ENCODE data around the gene AGBL1. TPM values are rescaled to one million over a fixed set of nuclear protein-coding genes. Genes with fewer than 3 reads are reported as not detected.

Gene AGBL1
- total RNA-seq, 1 donor from 2014 or later = 5.5 TPM

DNA sequence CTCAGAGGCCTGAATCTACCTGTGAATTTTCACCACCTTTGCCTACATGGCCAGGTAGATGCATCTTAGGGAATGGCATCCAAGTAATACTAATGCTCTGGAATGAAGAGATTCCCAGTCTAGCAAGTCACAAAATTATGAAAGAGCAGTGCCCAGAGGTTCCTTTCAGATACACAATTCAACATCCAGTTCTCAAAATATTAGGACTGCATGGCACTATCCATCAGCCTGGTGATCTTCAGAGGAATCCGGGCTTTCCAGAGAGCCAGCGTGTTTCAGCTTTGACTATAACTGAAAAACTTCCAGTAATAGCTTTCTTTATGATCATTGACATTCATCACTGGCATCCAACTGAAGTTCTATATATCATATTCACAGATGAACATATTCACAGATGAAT, 849.8 kb downstream of the AGBL1 start:
- Histone ChIP-seq H3K4me2 (no peak overlapping the region), H3K9ac (no peak overlapping the region), H3K79me2 (ENCODE audit: low read depth) (no peaks in the 10 kb centered on the region), H3K36me3 (no peaks in the 10 kb centered on the region), H3K27me3 (no peaks in the 10 kb centered on the region), H4K20me1 (ENCODE audit: low read depth) (no peaks in the 10 kb centered on the region), H3K27ac (no peak overlapping the region), H3F3A (ENCODE audit: low read depth) (no peaks in the 10 kb centered on the region), H3K4me1 (peaks cover 5% of the 10 kb centered on the region), H3K4me3 (no peak overlapping the region), H2AFZ (replicated peaks) (no peak overlapping the region), H3K9me3 (ENCODE audit: low read depth) (no peaks in the 10 kb centered on the region)
- Mint-ChIP-seq H3K4me1 (peaks cover 5% of the 10 kb centered on the region), H3K27ac (no peak overlapping the region), H3K36me3 (no peaks in the 10 kb centered on the region), H3K4me3 (no peak overlapping the region), H3K27me3 (ENCODE audit: insufficient read depth, low read depth) (no peaks in the 10 kb centered on the region), H3K9me3 (no peaks in the 10 kb centered on the region)
- TF ChIP-seq, protein P1, sequence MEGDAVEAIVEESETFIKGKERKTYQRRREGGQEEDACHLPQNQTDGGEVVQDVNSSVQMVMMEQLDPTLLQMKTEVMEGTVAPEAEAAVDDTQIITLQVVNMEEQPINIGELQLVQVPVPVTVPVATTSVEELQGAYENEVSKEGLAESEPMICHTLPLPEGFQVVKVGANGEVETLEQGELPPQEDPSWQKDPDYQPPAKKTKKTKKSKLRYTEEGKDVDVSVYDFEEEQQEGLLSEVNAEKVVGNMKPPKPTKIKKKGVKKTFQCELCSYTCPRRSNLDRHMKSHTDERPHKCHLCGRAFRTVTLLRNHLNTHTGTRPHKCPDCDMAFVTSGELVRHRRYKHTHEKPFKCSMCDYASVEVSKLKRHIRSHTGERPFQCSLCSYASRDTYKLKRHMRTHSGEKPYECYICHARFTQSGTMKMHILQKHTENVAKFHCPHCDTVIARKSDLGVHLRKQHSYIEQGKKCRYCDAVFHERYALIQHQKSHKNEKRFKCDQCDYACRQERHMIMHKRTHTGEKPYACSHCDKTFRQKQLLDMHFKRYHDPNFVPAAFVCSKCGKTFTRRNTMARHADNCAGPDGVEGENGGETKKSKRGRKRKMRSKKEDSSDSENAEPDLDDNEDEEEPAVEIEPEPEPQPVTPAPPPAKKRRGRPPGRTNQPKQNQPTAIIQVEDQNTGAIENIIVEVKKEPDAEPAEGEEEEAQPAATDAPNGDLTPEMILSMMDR (IDR thresholded peaks at IDR 0.05) = no peak
- no peak for TF ChIP-seq EZH2 (IDR thresholded peaks at IDR 0.05)
- TF ChIP-seq EZH2phosphoT487 (IDR thresholded peaks at IDR 0.05) = no peak
- DNase-seq (ENCODE audit: low spot score) = no peak

DNA sequence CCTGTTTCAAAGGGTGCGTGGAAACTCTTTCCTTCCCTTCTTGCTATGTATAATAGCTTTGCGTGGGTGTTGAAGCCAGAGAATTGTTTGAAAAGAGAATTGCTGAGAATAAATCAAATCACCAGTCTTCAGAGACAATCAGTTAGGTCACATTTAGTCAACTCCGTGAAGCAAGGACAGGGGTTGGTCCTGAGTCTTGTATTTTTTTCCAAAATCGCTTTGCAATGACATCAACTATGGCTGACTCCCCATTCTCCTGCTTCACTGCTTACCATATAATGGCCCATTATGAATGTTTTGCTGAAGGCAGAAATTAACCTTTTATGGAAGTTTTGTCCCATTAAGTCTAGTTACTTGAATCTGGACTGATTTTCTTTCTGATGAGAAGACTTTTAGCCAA, 852.8 kb downstream of the AGBL1 start:
- Mint-ChIP-seq H3K36me3 (no peaks in the 10 kb centered on the region), H3K9me3 (no peaks in the 10 kb centered on the region), H3K4me3 (no peak overlapping the region), H3K27ac (no peak overlapping the region), H3K27me3 (ENCODE audit: insufficient read depth, low read depth) (peaks cover 3% of the 10 kb centered on the region), H3K4me1 (peaks cover 5% of the 10 kb centered on the region)
- DNase-seq (ENCODE audit: low spot score) = no peak
- H3K27ac ChIP-seq = no peak overlapping the region
- no peaks in the 10 kb centered on the region for H4K20me1 ChIP-seq (ENCODE audit: low read depth)
- peaks cover 5% of the 10 kb centered on the region for H3K4me1 ChIP-seq
- no peaks in the 10 kb centered on the region for H3K79me2 ChIP-seq (ENCODE audit: low read depth)
- H3K9ac ChIP-seq = no peak overlapping the region
- H3K4me2 ChIP-seq = no peak overlapping the region
- H3K9me3 ChIP-seq (ENCODE audit: low read depth) = no peaks in the 10 kb centered on the region
- TF ChIP-seq, protein P1 (IDR thresholded peaks at IDR 0.05) = no peak
- TF ChIP-seq EZH2 (IDR thresholded peaks at IDR 0.05) = no peak
- no peak for TF ChIP-seq EZH2phosphoT487 (IDR thresholded peaks at IDR 0.05)
- no peak overlapping the region for H3K4me3 ChIP-seq
- no peaks in the 10 kb centered on the region for H3K27me3 ChIP-seq
- no peak overlapping the region for H2AFZ ChIP-seq (replicated peaks)
- no peaks in the 10 kb centered on the region for H3K36me3 ChIP-seq
- H3F3A ChIP-seq (ENCODE audit: low read depth) = no peaks in the 10 kb centered on the region

GRCh38 chr15:86935841-86936240, 856.2 kb downstream of the AGBL1 start:
- Histone ChIP-seq H3K4me1 (peaks cover 5% of the 10 kb centered on the region), H3K79me2 (ENCODE audit: low read depth) (no peaks in the 10 kb centered on the region), H2AFZ (replicated peaks) (peak overlapping the region; percentile 82), H3F3A (ENCODE audit: low read depth) (no peaks in the 10 kb centered on the region), H4K20me1 (ENCODE audit: low read depth) (no peaks in the 10 kb centered on the region), H3K27ac (no peak overlapping the region), H3K36me3 (no peaks in the 10 kb centered on the region), H3K9ac (no peak overlapping the region), H3K4me2 (no peak overlapping the region), H3K27me3 (no peaks in the 10 kb centered on the region), H3K9me3 (ENCODE audit: low read depth) (no peaks in the 10 kb centered on the region), H3K4me3 (no peak overlapping the region)
- Mint-ChIP-seq H3K27ac (no peak overlapping the region), H3K4me3 (no peak overlapping the region), H3K9me3 (no peaks in the 10 kb centered on the region), H3K36me3 (no peaks in the 10 kb centered on the region), H3K27me3 (ENCODE audit: insufficient read depth, low read depth) (peaks cover 4% of the 10 kb centered on the region), H3K4me1 (peaks cover 5% of the 10 kb centered on the region)
- peak; percentile 46 for DNase-seq (ENCODE audit: low spot score)
- TF ChIP-seq, protein P1 (IDR thresholded peaks at IDR 0.05) = peak; percentile 41
- TF ChIP-seq EZH2phosphoT487 (IDR thresholded peaks at IDR 0.05) (no peak), EZH2 (IDR thresholded peaks at IDR 0.05) (no peak)

Data from neural progenitor cell (in vitro differentiated cells).